Transverse colon (tissue), 4 donors: Measurements from ENCODE around the gene ZC3H4. TPM values are rescaled to one million over a fixed set of nuclear protein-coding genes. Genes with fewer than 3 reads are reported as not detected.

ENCODE experiments used
- DNase-seq: peaks from one replicate; pipeline ENCODE4 v3.0.0-alpha.2; 2019
- H3K27ac ChIP-seq, 4 donors: fragments of 200-600 bp; sonication (generic); 2 replicates each; pipeline ENCODE4 v1.5.1; 2016 to 2018; ENCODE audit warnings: inconsistent platforms in 4 of 4
- H3K27me3 ChIP-seq: fragments of 200-600 bp; sonication (generic); 2 replicates; pipeline ENCODE4 v1.5.1; 2017; ENCODE audit warnings: inconsistent platforms
- H3K36me3 ChIP-seq, 4 donors: fragments of 200-600 bp; sonication (generic); 2 replicates each; pipeline ENCODE4 v1.5.1; 2017 to 2019; ENCODE audit warnings: inconsistent platforms in 4 of 4
- H3K4me1 ChIP-seq, 4 donors: fragments of 200-600 bp; sonication (generic); 2 replicates each; pipeline ENCODE4 v1.5.1; 2017 to 2020; ENCODE audit warnings: inconsistent platforms in 4 of 4
- H3K4me3 ChIP-seq, 4 donors: fragments of 200-600 bp; sonication (generic); 1 replicate in 1 of 4; 2 replicates in 3 of 4; pipeline versions ENCODE4 v1.5.1 to v1.6.1; 2017 to 2019; ENCODE audit warnings: inconsistent platforms in 4 of 4
- H3K9me3 ChIP-seq, 2 donors: fragments of 200-600 bp; sonication (generic); 2 replicates each; pipeline ENCODE4 v1.5.1; 2017 to 2019; ENCODE audit warnings: inconsistent platforms in 2 of 2
- EP300 ChIP-seq: sonication (generic); formaldehyde crosslinking; IDR thresholded peaks from one replicate; pipeline ENCODE4 v1.6.1; 2017; ENCODE audit warnings: antibody characterized with exemption, low read depth
- POLR2A ChIP-seq: fragments of 450-650 bp; IDR thresholded peaks from one replicate; pipeline ENCODE4 v1.6.1; 2016; ENCODE audit warnings: antibody characterized with exemption, mild to moderate bottlenecking, moderate library complexity
- POLR2AphosphoS5 ChIP-seq, 3 donors: sonication (generic); formaldehyde crosslinking; IDR thresholded peaks; one replicate each; pipeline ENCODE4 v1.6.1; 2016; ENCODE audit warnings: antibody characterized with exemption in 3 of 3
- WGBS, 2 donors: methylation state at CpG; one replicate each; pipeline ENCODE4 v1.1.5; 2018; ENCODE audit warnings: low coverage in 1 of 2; 5-methylcytosine and 5-hydroxymethylcytosine counted together
- in situ Hi-C, 4 donors: fragments of 200-750 bp; cut with MboI; loops; one replicate each; pipeline versions ENCODE4 v1.15.0 to v1.15.1; 2017; ENCODE audit warnings: low sequenced_read_pairs in 3 of 4, low pct_ligation_motif_present in 1 of 4, low pct_unique_long_range_greater_than_20kb in 1 of 4
- intact Hi-C: fragments of 100-400 bp; cut with DNase I; formaldehyde crosslinking; loops from one replicate; pipeline ENCODE4 v1.15.1; 2023; ENCODE audit warnings: low total_unique reads
- total RNA-seq, 4 donors: library from RNA; depleted of rRNA; stranded (reverse); fragments of >200 nt; gene quantifications; one replicate each; pipeline ENCODE4 v1.1.0, GENCODE V29; 2016
- TF ChIP-seq, protein P1 (sequence below), 5 experiments: fragments of 200-600 bp in 3 of 5; fragments of 450-650 bp in 2 of 5; sonication (generic) in 3 of 5; IDR thresholded peaks; 1 replicate in 2 of 5; 2 replicates in 3 of 5; pipeline ENCODE4 v1.5.1; 2016 to 2017; ENCODE audit warnings: antibody characterized with exemption in 5 of 5, inconsistent platforms in 3 of 5, mild to moderate bottlenecking in 2 of 5, moderate library complexity in 1 of 5

The ZC3H4 gene
- total RNA-seq, 4 donors from 2014 or later, result 25.4 to 32.2 (median 28.0) TPM

DNA sequence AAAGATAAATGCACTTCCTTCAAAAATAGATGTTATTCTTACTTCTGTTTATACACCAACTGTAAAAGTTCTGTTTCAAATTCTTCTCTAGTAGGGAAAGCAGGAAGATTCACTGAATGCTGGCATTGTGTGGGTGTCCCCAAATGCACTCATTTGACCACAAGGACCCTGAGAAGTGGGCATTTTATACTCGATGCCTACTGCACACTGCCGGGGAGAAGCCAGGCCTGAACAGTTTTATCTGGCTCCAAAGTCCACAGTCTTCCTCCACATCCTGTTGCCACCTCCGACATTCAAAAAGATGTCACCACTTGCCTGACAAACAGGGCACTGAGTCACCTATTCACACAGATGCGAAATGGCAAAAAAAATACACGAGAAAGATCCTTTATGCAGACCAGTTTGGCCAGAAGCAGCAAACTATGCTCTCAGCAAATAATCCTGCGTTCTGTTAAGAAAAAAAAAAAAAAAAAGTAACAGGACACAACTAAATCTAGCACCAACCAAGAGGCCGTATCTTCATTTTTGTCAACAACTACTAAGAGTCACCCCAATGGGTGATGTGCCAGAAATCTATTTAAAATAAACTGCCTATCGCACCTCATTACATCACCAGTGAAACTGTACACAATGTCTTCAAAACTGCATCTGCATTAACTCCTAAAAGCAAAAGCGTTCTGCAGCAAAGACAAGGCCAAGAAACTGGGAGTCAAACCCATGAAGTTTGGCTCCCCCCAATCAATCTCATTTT, 6.2 kb downstream of the ZC3H4 start:
- Histone ChIP-seq H3K9me3 (no peaks in the 10 kb centered on the region), H3K27me3 (no peaks in the 10 kb centered on the region), H3K4me1 (peaks cover 30 to 59% (median 47%) of the 10 kb centered on the region in 4 donors), H3K36me3 (no peaks in the 10 kb centered on the region), H3K4me3 (no peak overlapping the region), H3K27ac (peak overlapping the region; percentile 97 to 100 (median 100))
- 32 to 50% methylated on average over 4 to 9 of the region's 9 CpGs for WGBS, 2 donors
- DNase-seq, result no peak
- in situ Hi-C loops, result no loop called here
- intact Hi-C loops, result loop anchor here (10.0 kb wide), 1 partner anchor 273 kb away; no protein-coding TSS in a partner anchor
- TF ChIP-seq POLR2A (peak; percentile 21), POLR2AphosphoS5 (IDR thresholded peaks at IDR 0.05) (no peak), EP300 (peak; percentile 14)
- TF ChIP-seq, protein P1, sequence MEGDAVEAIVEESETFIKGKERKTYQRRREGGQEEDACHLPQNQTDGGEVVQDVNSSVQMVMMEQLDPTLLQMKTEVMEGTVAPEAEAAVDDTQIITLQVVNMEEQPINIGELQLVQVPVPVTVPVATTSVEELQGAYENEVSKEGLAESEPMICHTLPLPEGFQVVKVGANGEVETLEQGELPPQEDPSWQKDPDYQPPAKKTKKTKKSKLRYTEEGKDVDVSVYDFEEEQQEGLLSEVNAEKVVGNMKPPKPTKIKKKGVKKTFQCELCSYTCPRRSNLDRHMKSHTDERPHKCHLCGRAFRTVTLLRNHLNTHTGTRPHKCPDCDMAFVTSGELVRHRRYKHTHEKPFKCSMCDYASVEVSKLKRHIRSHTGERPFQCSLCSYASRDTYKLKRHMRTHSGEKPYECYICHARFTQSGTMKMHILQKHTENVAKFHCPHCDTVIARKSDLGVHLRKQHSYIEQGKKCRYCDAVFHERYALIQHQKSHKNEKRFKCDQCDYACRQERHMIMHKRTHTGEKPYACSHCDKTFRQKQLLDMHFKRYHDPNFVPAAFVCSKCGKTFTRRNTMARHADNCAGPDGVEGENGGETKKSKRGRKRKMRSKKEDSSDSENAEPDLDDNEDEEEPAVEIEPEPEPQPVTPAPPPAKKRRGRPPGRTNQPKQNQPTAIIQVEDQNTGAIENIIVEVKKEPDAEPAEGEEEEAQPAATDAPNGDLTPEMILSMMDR (IDR thresholded peaks at IDR 0.05), result no peak

DNA sequence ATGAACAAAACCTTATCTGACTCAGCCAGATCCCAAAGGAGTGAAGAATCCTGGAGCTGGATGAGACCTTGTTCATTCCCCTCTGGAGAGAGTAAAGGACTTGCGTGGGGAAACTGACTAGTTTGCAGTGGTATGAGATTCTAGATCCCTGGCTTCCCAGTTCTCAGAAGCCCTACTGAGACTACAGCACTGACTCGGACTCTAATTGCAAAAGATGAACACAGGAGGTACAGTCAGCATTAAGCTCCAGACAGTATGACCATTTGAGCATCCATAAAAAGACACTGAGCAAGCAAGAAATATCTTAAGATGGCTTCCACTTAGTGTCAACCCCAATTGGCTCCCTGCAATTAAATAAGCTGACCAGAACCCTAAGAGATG, 6.8 kb downstream of the ZC3H4 start:
- H3K9me3 ChIP-seq, result no peaks in the 10 kb centered on the region
- intact Hi-C loops (loop anchor here (10.0 kb wide), 1 partner anchor 272 kb away; no protein-coding TSS in a partner anchor), in situ Hi-C loops (no loop called here)
- H3K27me3 ChIP-seq, result no peaks in the 10 kb centered on the region
- 80 to 85% methylated on average over 1 to 2 of the region's 2 CpGs for WGBS, 2 donors
- DNase-seq, result no peak
- peaks cover 30 to 62% (median 47%) of the 10 kb centered on the region in 4 donors for H3K4me1 ChIP-seq
- peaks cover 0 to 3% (median 0%) of the 10 kb centered on the region in 4 donors for H3K36me3 ChIP-seq
- H3K4me3 ChIP-seq, result no peak overlapping the region
- TF ChIP-seq POLR2AphosphoS5 (IDR thresholded peaks at IDR 0.05) (no peak), EP300 (no peak), POLR2A (no peak)
- TF ChIP-seq, protein P1 (IDR thresholded peaks at IDR 0.05), result no peak
- peak overlapping the region; percentile 97 to 100 (median 100) for H3K27ac ChIP-seq

DNA sequence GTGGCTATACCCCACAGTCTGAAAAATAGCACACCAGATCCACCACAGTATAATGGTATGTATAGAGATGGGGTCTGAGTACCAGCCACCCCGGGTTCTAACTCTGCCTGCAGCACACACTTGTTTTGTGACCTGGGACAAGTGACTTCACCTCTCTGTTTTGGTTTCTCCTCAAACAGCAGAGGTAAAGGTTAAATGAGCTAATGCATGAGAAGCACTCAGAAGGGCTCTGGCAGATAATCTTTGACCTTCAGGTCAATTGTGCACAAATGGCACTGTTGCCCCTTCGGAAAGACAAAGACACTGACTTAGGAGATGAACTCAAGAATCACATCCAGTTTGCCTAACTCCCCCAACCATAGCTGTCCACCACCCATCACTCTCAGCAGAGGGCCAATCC, 7.7 kb downstream of the ZC3H4 start:
- H3K9me3 ChIP-seq, result no peaks in the 10 kb centered on the region
- peak overlapping the region; percentile 97 to 100 (median 100) for H3K27ac ChIP-seq
- in situ Hi-C loops, result no loop called here
- H3K4me1 ChIP-seq, result peaks cover 30 to 62% (median 47%) of the 10 kb centered on the region in 4 donors
- intact Hi-C loops, result loop anchor here (10.0 kb wide), 1 partner anchor 271 kb away; no protein-coding TSS in a partner anchor
- 41% methylated on average over 2 of the region's 2 CpGs; no CpG with 5 or more reads in 1 of the 2 donors for WGBS, 2 donors
- H3K27me3 ChIP-seq, result no peaks in the 10 kb centered on the region
- peaks cover 0 to 3% (median 0%) of the 10 kb centered on the region in 4 donors for H3K36me3 ChIP-seq
- no peak overlapping the region for H3K4me3 ChIP-seq
- TF ChIP-seq POLR2AphosphoS5 (IDR thresholded peaks at IDR 0.05) (no peak), POLR2A (no peak), EP300 (no peak)
- TF ChIP-seq, protein P1 (IDR thresholded peaks at IDR 0.05), result no peak
- DNase-seq, result no peak

DNA sequence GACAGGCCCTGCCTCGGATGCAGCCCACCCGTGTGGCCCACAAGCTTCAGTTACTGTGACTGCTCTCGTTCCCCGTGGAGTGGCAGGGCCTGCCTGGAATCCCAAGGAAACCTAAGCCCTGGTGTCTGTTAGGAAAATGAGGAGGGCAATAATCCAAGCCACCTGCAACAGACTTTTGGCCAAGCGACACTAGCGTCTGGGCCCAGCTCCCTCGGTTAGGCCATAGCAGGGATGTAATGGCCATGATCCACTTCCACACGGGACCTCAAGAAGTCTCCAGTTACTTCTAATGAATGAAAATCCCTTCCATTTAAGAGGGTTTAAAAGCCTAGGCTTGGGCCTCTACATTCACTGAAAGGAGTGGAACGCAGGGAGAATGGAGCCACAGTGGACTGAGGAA, 8.9 kb downstream of the ZC3H4 start:
- Histone ChIP-seq H3K36me3 (peaks cover 0 to 3% (median 0%) of the 10 kb centered on the region in 4 donors), H3K4me3 (no peak overlapping the region), H3K27ac (peak overlapping the region in 1 of 4 donors; percentile 5), H3K27me3 (no peaks in the 10 kb centered on the region), H3K4me1 (peaks cover 24 to 54% (median 41%) of the 10 kb centered on the region in 4 donors), H3K9me3 (no peaks in the 10 kb centered on the region)
- DNase-seq, result no peak
- in situ Hi-C loops, result no loop called here
- intact Hi-C loops, result loop anchor here (10.0 kb wide), 1 partner anchor 270 kb away; no protein-coding TSS in a partner anchor
- WGBS, 2 donors, result 91 to 93% methylated on average over 6 to 9 of the region's 9 CpGs
- no peak for TF ChIP-seq POLR2A
- no peak for TF ChIP-seq EP300
- no peak for TF ChIP-seq POLR2AphosphoS5 (IDR thresholded peaks at IDR 0.05)
- TF ChIP-seq, protein P1 (IDR thresholded peaks at IDR 0.05), result no peak
